Measurements from ENCODE around the gene KAZN.

KAZN gene

GRCh38 chr1:14666962-14667650 is 68.6 kb downstream of the KAZN start:
- in situ Hi-C loops (cut with MboI; ENCODE audit: low sequenced_read_pairs, unreplicated experiment) = no loop called here
- TF ChIP-seq CTCF (IDR thresholded peaks at IDR 0.05; ENCODE audit: borderline replicate concordance, control extremely low read depth, extremely low read depth, insufficient read depth, missing control alignments) = no peak
- no peak for DNase-seq (ENCODE audit: low spot score)

GRCh38 chr1:14667651-14667984 is 69.1 kb downstream of the KAZN start:
- no peak for DNase-seq (ENCODE audit: low spot score)
- in situ Hi-C loops (cut with MboI; ENCODE audit: low sequenced_read_pairs, unreplicated experiment) = no loop called here
- TF ChIP-seq CTCF (IDR thresholded peaks at IDR 0.05; ENCODE audit: borderline replicate concordance, control extremely low read depth, extremely low read depth, insufficient read depth, missing control alignments) = no peak

GRCh38 chr1:14668538-14668937 is 70.1 kb downstream of the KAZN start:
- in situ Hi-C loops (cut with MboI; ENCODE audit: low sequenced_read_pairs, unreplicated experiment) = no loop called here
- TF ChIP-seq CTCF (IDR thresholded peaks at IDR 0.05; ENCODE audit: borderline replicate concordance, control extremely low read depth, extremely low read depth, insufficient read depth, missing control alignments) = no peak
- no peak for DNase-seq (ENCODE audit: low spot score)

- no peak for TF ChIP-seq CTCF (IDR thresholded peaks at IDR 0.05; ENCODE audit: borderline replicate concordance, control extremely low read depth, extremely low read depth, insufficient read depth, missing control alignments)
- in situ Hi-C loops (cut with MboI; ENCODE audit: low sequenced_read_pairs, unreplicated experiment) = no loop called here
- no peak for DNase-seq (ENCODE audit: low spot score)
Observed at GRCh38 chr1:14672005-14672404, 73.5 kb downstream of the KAZN start.

GRCh38 chr1:14674030-14674429 is 75.5 kb downstream of the KAZN start:
- no peak for TF ChIP-seq CTCF (IDR thresholded peaks at IDR 0.05; ENCODE audit: borderline replicate concordance, control extremely low read depth, extremely low read depth, insufficient read depth, missing control alignments)
- in situ Hi-C loops (cut with MboI; ENCODE audit: low sequenced_read_pairs, unreplicated experiment) = no loop called here
- no peak for DNase-seq (ENCODE audit: low spot score)

GRCh38 chr1:14676400-14676799 is 77.9 kb downstream of the KAZN start:
- in situ Hi-C loops (cut with MboI; ENCODE audit: low sequenced_read_pairs, unreplicated experiment) = no loop called here
- TF ChIP-seq CTCF (IDR thresholded peaks at IDR 0.05; ENCODE audit: borderline replicate concordance, control extremely low read depth, extremely low read depth, insufficient read depth, missing control alignments) = no peak
- no peak for DNase-seq (ENCODE audit: low spot score)
